Stimulated activated naive B cell treated with anti-CD40 and anti-IgM and Interleukin-4, amounts not matched to agents 10 μg/mL and 1 μg/mL and 100 μg/mL, for 72 hours (primary cell): ENCODE measurements around the gene RORC.
A peak's percentile ranks its signal among the peaks of the same experiment; 100 is the strongest.
"Not testable (repeated sequence)": the region's sequence is repeated elsewhere in the genome, so short reads cannot be mapped to it uniquely, and the experiment has no call there.

Experiments
- ATAC-seq, 2 donors: fragments of 150-1000 bp; cut with Tn5 transposase; replicated peaks; 2 replicates each; pipeline ENCODE4 v1.10.0; 2021; ENCODE audit warnings: moderate library complexity in 1 of 2
- DNase-seq: peaks from one replicate; pipeline ENCODE4 v3.0.0; 2021
- H3K27ac Mint-ChIP-seq: one replicate; pipeline ENCODE4 v1.8.0; 2022; ENCODE audit warnings: mild to moderate bottlenecking, mixed read lengths
- H3K27me3 Mint-ChIP-seq, 2 donors: one replicate each; pipeline ENCODE4 v1.8.0; 2022; ENCODE audit warnings: mixed read lengths in 2 of 2
- H3K36me3 Mint-ChIP-seq, 2 donors: one replicate each; pipeline ENCODE4 v1.8.0; 2022; ENCODE audit warnings: mixed read lengths in 2 of 2, mild to moderate bottlenecking in 1 of 2
- H3K4me1 Mint-ChIP-seq, 2 donors: one replicate each; pipeline ENCODE4 v1.8.0; 2022; ENCODE audit warnings: mixed read lengths in 2 of 2, mild to moderate bottlenecking in 1 of 2
- H3K4me3 Mint-ChIP-seq, 2 donors: one replicate each; pipeline ENCODE4 v1.8.0; 2022; ENCODE audit warnings: mild to moderate bottlenecking in 2 of 2, mixed read lengths in 2 of 2, moderate library complexity in 1 of 2
- H3K9me3 Mint-ChIP-seq, 2 donors: one replicate each; pipeline ENCODE4 v1.8.0; 2022; ENCODE audit warnings: mixed read lengths in 2 of 2, mild to moderate bottlenecking in 1 of 2

Gene RORC

GRCh38 chr1:151799179-151800022, 32.2 kb downstream of the RORC start:
- DNase-seq (no peak), ATAC-seq (no peak)
- Mint-ChIP-seq H3K36me3 (peaks cover 2 to 5% of the 10 kb centered on the region in 2 donors), H3K27ac (no peak overlapping the region), H3K9me3 (no peaks in the 10 kb centered on the region), H3K4me1 (peaks cover 13 to 15% of the 10 kb centered on the region in 2 donors), H3K4me3 (no peak overlapping the region), H3K27me3 (peaks cover 17 to 21% of the 10 kb centered on the region in 2 donors)

GRCh38 chr1:151798571-151798970, 33.0 kb downstream of the RORC start:
- H3K27ac Mint-ChIP-seq: no peak overlapping the region
- peaks cover 5 to 9% of the 10 kb centered on the region in 2 donors for H3K4me1 Mint-ChIP-seq
- peaks cover 2 to 5% of the 10 kb centered on the region in 2 donors for H3K36me3 Mint-ChIP-seq
- H3K9me3 Mint-ChIP-seq: no peaks in the 10 kb centered on the region
- DNase-seq (no peak), ATAC-seq (no peak)
- H3K27me3 Mint-ChIP-seq: peaks cover 17 to 21% of the 10 kb centered on the region in 2 donors
- H3K4me3 Mint-ChIP-seq: no peak overlapping the region

- peak; percentile 4 to 6 for ATAC-seq
These were observed 40.5 kb downstream of the RORC start for GRCh38 chr1:151790940-151791651.

GRCh38 chr1:151790071-151790939, 41.3 kb downstream of the RORC start, which contains the start of gene TDRKH:
Gene TDRKH, minus strand, starts transcription at chr1:151790500. Its CDS starts 7,478 bp downstream, at chr1:151783022.
- peak within 1 kb of the TSS; percentile 88 for H3K4me3 Mint-ChIP-seq
- H3K27ac Mint-ChIP-seq: peak within 1 kb of the TSS; percentile 84
- no peaks in the 10 kb centered on the region for H3K27me3 Mint-ChIP-seq
- H3K36me3 Mint-ChIP-seq: no peaks in the 10 kb centered on the region
- DNase-seq (peak; percentile 99), ATAC-seq (peak; percentile 96 to 98)
- peaks cover 5 to 16% of the 10 kb centered on the region in 2 donors for H3K4me1 Mint-ChIP-seq
- no peaks in the 10 kb centered on the region for H3K9me3 Mint-ChIP-seq

More at GRCh38 chr1:151790940-151791651, 40.5 kb downstream of the RORC start:
- H3K36me3 Mint-ChIP-seq: no peaks in the 10 kb centered on the region
- peaks cover 5 to 16% of the 10 kb centered on the region in 2 donors for H3K4me1 Mint-ChIP-seq
- no peak for DNase-seq
- H3K9me3 Mint-ChIP-seq: no peaks in the 10 kb centered on the region
- H3K27ac Mint-ChIP-seq: peak overlapping the region; percentile 84
- H3K27me3 Mint-ChIP-seq: no peaks in the 10 kb centered on the region
- peak overlapping the region; percentile 88 for H3K4me3 Mint-ChIP-seq

- no peaks in the 10 kb centered on the region for H3K9me3 Mint-ChIP-seq
- H3K36me3 Mint-ChIP-seq: no peaks in the 10 kb centered on the region
- no peak for DNase-seq
- H3K27ac Mint-ChIP-seq: no peak overlapping the region
- no peaks in the 10 kb centered on the region for H3K27me3 Mint-ChIP-seq
- no peak overlapping the region for H3K4me3 Mint-ChIP-seq
- H3K4me1 Mint-ChIP-seq: peaks cover 5 to 16% of the 10 kb centered on the region in 2 donors
- no peak for ATAC-seq
These were observed 43.9 kb downstream of the RORC start for GRCh38 chr1:151787689-151788088.

- Mint-ChIP-seq H3K36me3 (peaks cover 7 to 13% of the 10 kb centered on the region in 2 donors), H3K4me3 (no peak overlapping the region), H3K4me1 (no peaks in the 10 kb centered on the region), H3K27me3 (no peaks in the 10 kb centered on the region), H3K27ac (no peak overlapping the region), H3K9me3 (no peaks in the 10 kb centered on the region)
- no peak for DNase-seq
- ATAC-seq: no peak
These were observed 47.8 kb downstream of the RORC start for GRCh38 chr1:151783796-151784195.

- ATAC-seq: no peak
- H3K9me3 Mint-ChIP-seq: no peaks in the 10 kb centered on the region
- H3K4me1 Mint-ChIP-seq: no peaks in the 10 kb centered on the region
- H3K27ac Mint-ChIP-seq: no peak overlapping the region
- no peaks in the 10 kb centered on the region for H3K27me3 Mint-ChIP-seq
- DNase-seq: no peak
- H3K4me3 Mint-ChIP-seq: no peak overlapping the region
- peaks cover 14 to 20% of the 10 kb centered on the region in 2 donors for H3K36me3 Mint-ChIP-seq
These were observed 48.9 kb downstream of the RORC start for GRCh38 chr1:151782741-151783140.

- DNase-seq, H3K27me3 Mint-ChIP-seq, H3K4me3 Mint-ChIP-seq, H3K27ac Mint-ChIP-seq, H3K4me1 Mint-ChIP-seq, ATAC-seq, H3K9me3 Mint-ChIP-seq: not testable (repeated sequence)
- H3K36me3 Mint-ChIP-seq: peaks cover 14 to 20% of the 10 kb centered on the region in 2 donors
These were observed 49.6 kb downstream of the RORC start for GRCh38 chr1:151782026-151782425.

- H3K36me3 Mint-ChIP-seq: peaks cover 19 to 28% of the 10 kb centered on the region in 2 donors
These were observed 50.9 kb downstream of the RORC start for GRCh38 chr1:151780736-151781135.

GRCh38 chr1:151779852-151780251, 51.8 kb downstream of the RORC start:
- Mint-ChIP-seq H3K36me3 (peaks cover 25 to 36% of the 10 kb centered on the region in 2 donors), H3K27me3 (no peaks in the 10 kb centered on the region), H3K9me3 (no peaks in the 10 kb centered on the region), H3K4me3 (no peak overlapping the region), H3K27ac (no peak overlapping the region), H3K4me1 (no peaks in the 10 kb centered on the region)
- ATAC-seq (no peak), DNase-seq (no peak)

More at GRCh38 chr1:151780736-151781135, 50.9 kb downstream of the RORC start:
- H3K27me3 Mint-ChIP-seq, H3K4me3 Mint-ChIP-seq, H3K4me1 Mint-ChIP-seq, ATAC-seq, H3K9me3 Mint-ChIP-seq, H3K27ac Mint-ChIP-seq, DNase-seq: not testable (repeated sequence)

GRCh38 chr1:151777317-151777716, 54.3 kb downstream of the RORC start:
- Mint-ChIP-seq H3K4me3 (no peak overlapping the region), H3K27me3 (no peaks in the 10 kb centered on the region), H3K27ac (no peak overlapping the region), H3K36me3 (peaks cover 25 to 44% of the 10 kb centered on the region in 2 donors), H3K9me3 (no peaks in the 10 kb centered on the region), H3K4me1 (no peaks in the 10 kb centered on the region)
- DNase-seq: no peak
- ATAC-seq: no peak

GRCh38 chr1:151776665-151777062, 54.9 kb downstream of the RORC start:
- no peak overlapping the region for H3K4me3 Mint-ChIP-seq
- H3K4me1 Mint-ChIP-seq: no peaks in the 10 kb centered on the region
- peaks cover 25 to 45% of the 10 kb centered on the region in 2 donors for H3K36me3 Mint-ChIP-seq
- H3K27ac Mint-ChIP-seq: no peak overlapping the region
- no peaks in the 10 kb centered on the region for H3K9me3 Mint-ChIP-seq
- ATAC-seq (no peak), DNase-seq (no peak)
- no peaks in the 10 kb centered on the region for H3K27me3 Mint-ChIP-seq

GRCh38 chr1:151775894-151776664, 55.5 kb downstream of the RORC start:
- H3K9me3 Mint-ChIP-seq: no peaks in the 10 kb centered on the region
- no peak overlapping the region for H3K4me3 Mint-ChIP-seq
- H3K27ac Mint-ChIP-seq: no peak overlapping the region
- H3K27me3 Mint-ChIP-seq: no peaks in the 10 kb centered on the region
- DNase-seq: no peak
- no peaks in the 10 kb centered on the region for H3K4me1 Mint-ChIP-seq
- ATAC-seq: no peak
- H3K36me3 Mint-ChIP-seq: peaks cover 21 to 44% of the 10 kb centered on the region in 2 donors
